Measurements from ENCODE around the gene ACTL10. TPM values are rescaled to one million over a fixed set of nuclear protein-coding genes. Genes with fewer than 3 reads are reported as not detected.

Gene ACTL10
- total and polyA plus RNA-seq, 10 donors: 1.1 to 3.5 (median 2.1) TPM

DNA sequence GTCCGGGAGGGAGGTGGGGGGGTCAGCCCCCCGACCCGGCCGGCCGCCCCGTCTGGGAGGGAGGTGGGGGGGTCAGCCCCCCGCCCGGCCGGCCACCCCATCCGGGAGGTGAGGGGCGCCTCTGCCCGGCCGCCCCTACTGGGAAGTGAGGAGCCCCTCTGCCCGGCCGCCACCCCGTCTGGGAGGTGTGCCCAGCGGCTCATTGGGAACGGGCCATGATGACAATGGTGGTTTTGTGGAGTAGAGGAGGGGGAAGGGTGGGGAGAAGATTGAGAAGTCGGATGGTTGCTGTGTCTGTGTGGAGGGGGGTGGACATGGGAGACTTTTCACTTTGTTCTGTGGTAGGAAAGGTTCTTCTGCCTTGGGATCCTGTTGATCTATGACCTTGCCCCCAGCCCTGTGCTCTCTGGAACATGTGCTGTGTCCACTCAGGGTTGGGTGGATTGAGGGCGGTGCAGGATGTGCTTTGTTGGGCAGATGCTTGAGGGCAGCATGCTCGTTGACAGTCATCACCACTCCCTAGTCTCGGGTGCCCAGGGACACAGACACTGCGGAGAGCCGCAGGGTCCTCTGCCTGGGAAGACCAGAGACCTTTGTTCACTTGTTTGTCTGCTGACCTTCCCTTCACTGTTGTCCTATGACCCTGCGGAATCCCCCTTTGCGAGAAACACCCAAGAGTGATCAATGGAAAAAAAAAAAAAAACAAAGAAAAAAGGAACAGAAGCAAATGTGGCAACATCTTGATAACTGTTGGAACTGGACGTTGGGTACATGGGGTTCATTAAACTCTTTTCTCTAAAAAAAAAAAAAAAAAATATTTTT, 35.1 kb downstream of the ACTL10 start:
- TF ChIP-seq, protein P1, sequence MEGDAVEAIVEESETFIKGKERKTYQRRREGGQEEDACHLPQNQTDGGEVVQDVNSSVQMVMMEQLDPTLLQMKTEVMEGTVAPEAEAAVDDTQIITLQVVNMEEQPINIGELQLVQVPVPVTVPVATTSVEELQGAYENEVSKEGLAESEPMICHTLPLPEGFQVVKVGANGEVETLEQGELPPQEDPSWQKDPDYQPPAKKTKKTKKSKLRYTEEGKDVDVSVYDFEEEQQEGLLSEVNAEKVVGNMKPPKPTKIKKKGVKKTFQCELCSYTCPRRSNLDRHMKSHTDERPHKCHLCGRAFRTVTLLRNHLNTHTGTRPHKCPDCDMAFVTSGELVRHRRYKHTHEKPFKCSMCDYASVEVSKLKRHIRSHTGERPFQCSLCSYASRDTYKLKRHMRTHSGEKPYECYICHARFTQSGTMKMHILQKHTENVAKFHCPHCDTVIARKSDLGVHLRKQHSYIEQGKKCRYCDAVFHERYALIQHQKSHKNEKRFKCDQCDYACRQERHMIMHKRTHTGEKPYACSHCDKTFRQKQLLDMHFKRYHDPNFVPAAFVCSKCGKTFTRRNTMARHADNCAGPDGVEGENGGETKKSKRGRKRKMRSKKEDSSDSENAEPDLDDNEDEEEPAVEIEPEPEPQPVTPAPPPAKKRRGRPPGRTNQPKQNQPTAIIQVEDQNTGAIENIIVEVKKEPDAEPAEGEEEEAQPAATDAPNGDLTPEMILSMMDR (IDR thresholded peaks at IDR 0.05 in 8 of 11, conservative IDR thresholded peaks at IDR 0.05 in 3 of 11): no peak
- TF ChIP-seq POLR2A (IDR thresholded peaks at IDR 0.05) (no peak), POLR2AphosphoS5 (IDR thresholded peaks at IDR 0.05) (no peak)
- Histone ChIP-seq H3K4me3 (no peak overlapping the region), H3K4me1 (no peaks in the 10 kb centered on the region), H3K36me3 (peaks cover 0 to 32% (median 9%) of the 10 kb centered on the region in 6 donors), H3K27me3 (replicated peaks in 1 of 7) (no peaks in the 10 kb centered on the region), H3K27ac (no peak overlapping the region), H3K9me3 (peaks cover 0 to 13% (median 0%) of the 10 kb centered on the region in 8 donors)
- intact Hi-C loops (cut with DNase I; ENCODE audit: low total_unique reads): no loop called here
- 85 to 92% (median 89%) methylated on average over 14 to 27 of the region's 27 CpGs for WGBS, 5 donors
- DNase-seq: no peak

DNA sequence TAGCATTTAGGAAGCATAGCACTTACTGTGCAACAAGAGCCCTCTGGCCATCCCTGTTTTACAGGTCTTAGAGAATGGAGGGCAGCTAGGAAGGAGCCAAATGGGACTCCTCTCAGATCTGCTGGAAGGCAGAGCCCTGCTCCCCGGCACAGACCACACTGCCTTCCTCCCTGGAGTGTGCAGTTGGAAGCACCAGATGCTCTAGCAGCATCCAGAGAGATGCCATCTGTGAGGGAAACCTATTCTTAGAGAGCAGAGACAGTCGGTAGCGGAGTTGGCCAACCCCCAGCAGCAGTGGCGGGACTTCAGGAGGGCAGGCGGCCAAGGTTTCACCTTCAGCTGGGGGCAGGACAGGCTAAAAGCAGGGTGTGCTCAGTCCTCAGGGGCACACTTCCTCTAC, 36.1 kb downstream of the ACTL10 start:
- intact Hi-C loops (cut with DNase I; ENCODE audit: low total_unique reads): no loop called here
- peaks cover 0 to 13% (median 0%) of the 10 kb centered on the region in 8 donors for H3K9me3 ChIP-seq
- H3K4me3 ChIP-seq: no peak overlapping the region
- no peaks in the 10 kb centered on the region for H3K4me1 ChIP-seq
- TF ChIP-seq POLR2A (IDR thresholded peaks at IDR 0.05) (no peak), POLR2AphosphoS5 (IDR thresholded peaks at IDR 0.05) (no peak)
- TF ChIP-seq, protein P1 (IDR thresholded peaks at IDR 0.05 in 8 of 11, conservative IDR thresholded peaks at IDR 0.05 in 3 of 11): no peak
- DNase-seq: no peak
- H3K27ac ChIP-seq: no peak overlapping the region
- WGBS, 5 donors: 61 to 94% (median 73%) methylated on average over 4 to 5 of the region's 5 CpGs
- H3K27me3 ChIP-seq (replicated peaks in 1 of 7): no peaks in the 10 kb centered on the region
- peaks cover 0 to 42% (median 19%) of the 10 kb centered on the region in 6 donors for H3K36me3 ChIP-seq

DNA sequence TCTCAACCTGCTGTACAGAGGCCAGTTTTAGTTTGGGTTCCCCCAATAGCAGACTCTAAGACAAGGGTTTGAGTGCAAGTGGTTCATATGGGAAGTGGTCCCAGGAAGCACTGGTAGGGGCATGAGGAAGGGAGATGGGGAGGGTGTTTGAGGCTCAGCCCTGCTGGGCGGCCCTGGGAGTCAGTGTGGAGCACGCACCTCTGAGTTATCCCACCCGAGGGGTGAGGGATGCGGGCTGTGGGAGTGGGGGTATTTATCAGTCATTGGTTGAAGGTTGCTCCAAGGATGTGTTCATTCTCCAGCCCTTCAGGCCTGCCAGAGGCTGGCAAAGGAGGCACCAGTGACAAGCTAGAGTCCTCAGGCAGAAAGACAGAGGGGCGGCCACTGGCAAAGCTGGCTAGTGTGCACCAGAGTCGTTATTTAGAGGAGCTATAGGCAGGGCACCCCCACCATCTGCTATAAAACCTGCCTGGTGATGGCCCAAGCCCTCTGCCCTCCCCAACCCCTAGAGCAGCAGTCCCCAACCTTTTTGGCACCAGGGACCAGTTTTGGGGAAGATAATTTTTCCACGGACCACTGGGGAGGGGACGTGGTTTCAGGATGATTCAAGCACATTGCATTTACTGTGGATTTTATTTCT, 36.9 kb downstream of the ACTL10 start:
- no peak for TF ChIP-seq POLR2A (IDR thresholded peaks at IDR 0.05)
- TF ChIP-seq, protein P1 (IDR thresholded peaks at IDR 0.05 in 8 of 11, conservative IDR thresholded peaks at IDR 0.05 in 3 of 11): no peak
- TF ChIP-seq POLR2AphosphoS5 (IDR thresholded peaks at IDR 0.05): no peak
- no peaks in the 10 kb centered on the region for H3K27me3 ChIP-seq (replicated peaks in 1 of 7)
- no peak for DNase-seq
- 89 to 96% (median 93%) methylated on average over 8 of the region's 8 CpGs for WGBS, 5 donors
- peaks cover 0 to 8% (median 0%) of the 10 kb centered on the region in 8 donors for H3K9me3 ChIP-seq
- H3K36me3 ChIP-seq: peaks cover 0 to 49% (median 19%) of the 10 kb centered on the region in 6 donors
- H3K4me3 ChIP-seq: no peak overlapping the region
- no peak overlapping the region for H3K27ac ChIP-seq
- H3K4me1 ChIP-seq: no peaks in the 10 kb centered on the region
- intact Hi-C loops (cut with DNase I; ENCODE audit: low total_unique reads): no loop called here
